GM19240 (cell line): ENCODE results near the gene RAET1E.
"Not testable (repeated sequence)": the region's sequence is repeated elsewhere in the genome, so short reads cannot be mapped to it uniquely, and the experiment has no call there.

Experiments used
- DNase-seq: peaks from one replicate; pipeline ENCODE4 v3.0.0; 2011; ENCODE audit warnings: low spot score; ENCODE audit not compliant: insufficient read length

RAET1E gene

DNA sequence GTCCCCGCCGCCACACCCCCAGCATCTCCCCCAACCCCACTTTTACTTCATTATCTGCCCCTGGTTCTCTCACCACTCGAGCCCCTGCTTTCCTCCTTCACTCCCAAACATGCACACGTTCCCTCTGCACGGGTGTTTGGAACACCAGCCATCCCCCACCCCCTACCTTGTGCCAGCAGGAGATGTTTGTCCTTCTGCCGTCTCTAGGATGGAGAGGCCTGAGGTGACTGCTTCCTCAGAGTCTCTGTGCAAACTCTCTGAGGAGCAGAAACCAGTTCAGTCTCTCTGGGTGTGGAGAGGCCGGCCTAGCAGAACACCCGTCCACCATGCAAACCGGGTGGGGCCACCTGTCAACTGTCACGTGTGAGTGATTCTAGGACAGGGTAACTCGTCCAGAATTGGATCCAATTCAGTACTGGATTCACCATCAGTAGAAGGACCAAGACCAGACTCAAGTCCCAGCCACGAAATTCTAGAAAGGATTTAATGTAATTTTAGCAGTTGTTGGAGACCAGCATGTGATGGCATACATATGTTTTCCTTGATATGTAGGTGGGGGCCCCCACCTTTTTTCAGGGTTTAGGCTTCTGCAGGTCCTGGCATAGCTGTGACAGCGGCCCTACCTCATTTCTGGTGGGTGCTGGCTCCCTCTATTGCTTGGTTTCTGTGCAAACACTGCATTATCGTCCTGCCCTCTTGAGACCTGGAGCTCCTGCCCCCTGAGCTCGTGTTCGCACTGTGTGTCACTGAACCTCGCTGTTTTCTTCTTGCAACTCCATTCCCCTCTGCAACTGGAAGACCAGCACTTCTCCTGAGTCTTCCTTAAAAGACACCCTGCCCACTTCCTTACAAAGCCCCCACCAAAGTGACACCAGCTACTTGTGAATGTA lies at the start of gene RAET1E:
Gene RAET1E, minus strand, starts transcription at position 259 of the 890 bp plus-strand sequence. CDS start 7,212 bp downstream, outside the sequence.
- no peak for DNase-seq

- not testable (repeated sequence) for DNase-seq
Observed at GRCh38 chr6:149947533-149947932, 49.6 kb upstream of the RAET1E start.

- DNase-seq = not testable (repeated sequence)
Observed at GRCh38 chr6:149946631-149947030, 48.7 kb upstream of the RAET1E start.

GRCh38 chr6:149945276-149945675 lies 47.4 kb upstream of the RAET1E start:
- DNase-seq = not testable (repeated sequence)

GRCh38 chr6:149943321-149943720 lies 45.4 kb upstream of the RAET1E start:
- DNase-seq = not testable (repeated sequence)

DNA sequence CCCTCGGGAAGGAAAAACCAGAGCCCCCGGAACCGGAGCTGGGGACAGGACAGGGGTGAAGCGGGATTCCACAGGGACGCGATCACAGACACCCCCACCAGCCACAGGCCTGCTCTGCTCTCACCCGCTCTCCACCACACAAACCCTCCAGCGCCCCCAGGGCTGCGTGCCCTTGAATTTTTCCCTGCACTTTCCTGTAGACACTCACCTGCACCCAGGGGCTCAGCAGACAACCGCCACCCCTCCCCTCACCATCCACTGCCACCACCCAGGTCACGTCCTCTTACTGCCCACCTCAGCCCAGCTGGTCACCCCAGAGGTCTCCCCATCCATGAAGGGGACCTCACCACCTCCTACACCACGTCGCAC lies 44.5 kb upstream of the RAET1E start:
- DNase-seq = no peak

- no peak for DNase-seq
Observed at GRCh38 chr6:149941583-149942460, 43.9 kb upstream of the RAET1E start, which contains the start of gene ULBP2. Gene ULBP2, plus strand, starts transcription at chr6:149942014. Its CDS starts 59 bp downstream, at chr6:149942073.

DNA sequence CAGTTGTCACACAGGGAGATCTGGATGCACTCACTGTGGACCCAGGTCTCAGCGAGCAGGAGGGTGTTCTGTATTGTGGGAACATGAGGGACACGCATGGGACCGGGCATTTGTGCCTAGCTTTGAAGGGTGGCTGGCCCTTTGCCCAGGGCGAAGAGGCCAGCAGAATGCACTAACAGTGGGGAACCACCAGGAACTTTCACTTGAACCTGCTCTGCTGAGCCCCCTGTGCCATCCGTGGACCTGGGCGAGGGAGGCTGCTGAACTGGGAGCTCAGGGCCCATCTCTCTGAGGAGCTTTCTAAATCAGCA lies 42.7 kb upstream of the RAET1E start:
- DNase-seq = no peak

DNA sequence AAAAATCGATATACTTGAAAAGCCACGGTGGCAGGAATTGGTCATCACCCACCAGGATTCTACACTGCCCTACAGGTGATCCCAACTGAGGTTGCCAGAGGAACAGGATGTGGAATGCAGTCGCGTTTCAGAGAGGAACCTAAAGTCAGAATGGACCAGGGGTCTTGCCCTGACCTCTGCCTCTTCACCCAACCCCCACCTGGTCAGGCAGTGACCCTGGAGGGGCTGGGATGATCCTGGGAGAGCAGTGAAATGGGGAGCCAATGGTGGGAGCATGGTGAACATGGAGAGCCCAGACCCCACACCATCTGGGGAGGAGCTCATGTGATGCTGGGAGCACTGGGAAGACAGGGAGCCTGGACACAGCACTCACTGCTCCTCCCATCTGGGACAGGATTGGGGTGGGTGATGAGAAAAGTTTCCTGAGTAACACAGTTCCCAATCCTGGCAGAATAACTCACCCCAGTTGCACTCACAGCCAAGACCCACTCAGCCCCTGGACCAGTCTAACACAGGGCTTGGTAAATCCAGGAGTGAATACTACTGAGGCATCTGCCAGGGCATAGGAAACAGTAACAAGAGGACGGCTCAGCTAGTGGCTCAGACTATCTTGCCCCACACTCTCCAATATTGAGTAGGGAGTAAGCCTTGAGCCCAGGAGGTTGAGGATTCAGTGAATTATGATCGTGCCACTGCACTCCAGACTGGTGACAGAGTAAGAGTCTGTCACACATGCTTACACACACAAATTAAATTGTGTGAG lies 42.2 kb upstream of the RAET1E start:
- no peak for DNase-seq

GRCh38 chr6:149939356-149939648 lies 41.4 kb upstream of the RAET1E start:
- no peak for DNase-seq

DNA sequence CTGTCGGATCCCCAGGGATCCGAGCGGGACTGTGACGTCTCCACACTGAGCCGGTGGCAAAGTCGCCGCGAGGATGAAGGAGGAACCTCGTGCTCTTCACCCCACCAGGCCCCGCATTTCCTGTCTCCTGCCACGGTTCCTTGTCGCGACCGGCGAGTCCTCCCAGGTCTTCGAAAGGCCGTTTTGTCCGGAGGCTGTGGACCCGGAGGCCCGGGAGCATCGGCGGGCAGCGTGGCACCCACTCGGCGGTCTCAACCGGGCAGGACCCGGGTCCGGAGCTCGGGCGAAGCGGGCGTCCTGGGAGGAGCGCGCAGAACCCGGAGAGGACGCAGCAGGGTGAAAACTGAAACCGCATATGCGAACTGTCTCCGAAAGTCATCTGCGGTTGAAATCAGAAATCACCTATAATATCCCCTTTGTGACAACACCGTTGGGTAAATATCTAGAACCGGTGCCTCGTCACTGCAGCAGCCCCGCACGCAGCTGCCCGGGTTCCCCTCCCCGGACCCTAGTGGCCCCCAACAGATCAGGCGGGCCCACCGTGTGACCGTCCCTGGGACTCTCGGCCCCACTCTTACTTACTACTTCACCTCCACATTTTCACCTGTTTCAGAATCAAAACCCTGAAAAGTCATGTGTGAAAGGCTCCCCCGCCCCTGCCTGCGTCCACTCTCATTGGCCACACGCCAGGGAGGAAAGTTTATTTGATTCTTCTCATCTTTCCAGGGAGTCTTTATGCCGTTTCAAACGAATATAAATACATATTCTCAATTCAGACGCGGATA lies 40.9 kb upstream of the RAET1E start:
- peak; percentile 45 for DNase-seq

GRCh38 chr6:149938013-149938570 lies 40.2 kb upstream of the RAET1E start:
- DNase-seq = not testable (repeated sequence)

GRCh38 chr6:149936743-149937142 lies 38.8 kb upstream of the RAET1E start:
- no peak for DNase-seq

DNA sequence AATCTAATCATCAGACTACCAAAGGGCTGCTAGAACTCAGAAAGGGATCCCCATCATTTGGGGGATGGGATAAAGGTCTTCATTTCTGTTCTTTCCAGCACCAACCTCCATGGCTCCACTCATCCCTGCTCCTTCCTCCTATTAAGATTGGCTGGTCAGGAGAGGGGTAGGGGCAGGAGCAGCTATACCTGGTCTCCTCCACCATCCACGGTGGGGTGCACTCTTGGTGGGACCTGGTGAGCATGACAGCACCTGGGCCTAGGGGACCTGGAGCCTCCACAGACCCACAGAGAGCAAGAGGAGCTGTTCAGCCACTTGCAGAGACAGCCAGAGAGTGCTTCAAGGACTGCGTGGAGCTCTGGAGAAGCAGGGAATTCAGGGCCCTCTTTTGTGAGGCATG lies 37.8 kb upstream of the RAET1E start:
- DNase-seq = no peak

- no peak for DNase-seq
Observed at GRCh38 chr6:149935246-149935645, 37.3 kb upstream of the RAET1E start.

GRCh38 chr6:149934249-149935156 lies 36.6 kb upstream of the RAET1E start:
- no peak for DNase-seq

- DNase-seq = no peak
Observed at GRCh38 chr6:149933461-149933860, 35.5 kb upstream of the RAET1E start.

DNA sequence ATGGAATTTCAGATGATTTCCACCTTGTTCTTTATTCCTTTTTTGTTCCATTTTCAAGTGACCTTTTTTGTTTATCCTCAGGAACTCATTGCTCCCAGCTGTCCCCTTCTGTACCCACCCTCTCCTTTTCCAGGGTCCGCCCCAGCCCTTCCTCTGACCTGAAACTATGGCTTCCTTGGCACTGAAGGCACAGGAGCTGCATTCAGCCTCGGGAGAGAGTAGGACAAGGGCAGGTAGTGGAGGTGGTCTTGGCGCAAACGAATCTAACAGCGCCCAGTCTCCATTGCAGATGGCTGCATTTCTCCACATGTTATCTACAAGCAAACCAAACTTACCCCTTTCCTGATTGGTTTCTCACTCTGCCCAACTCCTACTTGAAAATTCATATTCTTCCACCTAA lies 35.1 kb upstream of the RAET1E start:
- DNase-seq = no peak

- no peak for DNase-seq
Observed at GRCh38 chr6:149931501-149931900, 33.6 kb upstream of the RAET1E start.

DNA sequence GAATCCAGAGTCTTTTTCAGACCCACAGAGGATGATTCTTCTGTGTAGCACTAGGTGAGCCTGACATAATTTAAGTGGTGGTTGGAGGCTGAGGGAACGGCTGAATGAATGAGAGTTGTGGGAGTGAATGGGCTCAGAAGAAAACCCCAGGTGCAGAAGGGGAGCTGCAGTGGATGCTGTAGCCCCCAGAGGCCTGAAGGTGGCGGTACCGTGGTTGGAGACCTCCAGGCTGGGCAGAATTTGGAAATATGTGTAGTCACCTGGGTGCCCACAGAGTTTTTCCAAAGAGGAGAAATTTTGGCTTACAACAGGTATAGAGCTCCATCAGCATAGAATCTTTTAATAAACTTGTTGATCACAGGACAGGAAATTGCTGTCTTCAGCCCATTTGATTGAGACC lies 31.5 kb upstream of the RAET1E start:
- DNase-seq = no peak
